ENCODE data around the gene FHL3.
A peak's percentile ranks its signal among the peaks of the same experiment; 100 is the strongest.

FHL3 gene

DNA sequence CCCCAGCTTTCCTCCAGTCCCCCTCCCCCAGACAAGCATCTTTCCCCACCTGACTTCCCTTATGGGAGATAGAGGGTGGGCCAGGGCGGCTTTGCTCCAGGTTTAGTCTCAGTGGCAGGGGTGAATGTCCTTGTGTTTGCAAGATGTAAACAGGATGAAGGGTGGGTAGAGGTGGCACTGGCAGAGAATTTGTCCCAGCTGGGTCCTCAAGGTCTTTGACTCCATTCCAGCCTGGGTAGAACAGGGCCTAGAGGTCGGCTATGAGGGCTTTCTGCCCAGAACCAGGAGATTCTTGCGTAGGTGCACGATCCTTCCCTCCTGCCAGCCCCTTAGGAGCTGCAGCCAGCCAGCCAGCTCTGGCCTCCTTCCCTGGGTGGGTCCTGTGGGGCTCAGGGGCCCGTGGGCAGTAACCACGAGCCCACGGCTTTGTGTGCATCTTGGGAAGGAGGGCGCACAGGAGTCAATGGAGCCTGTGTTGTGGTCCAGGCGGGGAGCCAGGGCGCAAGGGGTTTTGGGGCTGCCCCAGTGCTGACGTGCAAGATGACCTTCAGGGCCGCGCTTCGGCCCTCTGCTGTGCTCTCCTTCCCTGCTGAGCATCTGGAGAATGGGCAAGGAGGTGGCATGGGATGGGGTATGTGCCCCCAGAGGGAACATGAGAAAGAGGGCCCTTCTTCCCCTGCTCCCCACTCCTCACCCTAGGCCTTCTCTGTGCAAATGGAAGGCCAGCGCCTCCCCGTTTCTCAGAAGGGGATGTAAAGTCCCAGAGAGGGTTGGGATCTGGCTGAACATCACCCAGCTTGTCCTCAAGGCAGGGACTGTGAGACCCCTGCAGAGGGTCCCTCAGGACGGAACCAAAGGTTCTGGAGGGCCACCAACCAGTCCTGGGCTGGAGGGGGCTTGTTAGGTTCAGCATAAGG lies 25.5 kb upstream of the FHL3 start:
- Histone ChIP-seq H3K27ac (no peak overlapping the region), H3K4me3 (no peak overlapping the region)
- no peak for TF ChIP-seq CTCF (IDR thresholded peaks at IDR 0.05)
- no peak for DNase-seq (ENCODE audit: low spot score)

- TF ChIP-seq CTCF (IDR thresholded peaks at IDR 0.05) = no peak
- DNase-seq (ENCODE audit: low spot score) = no peak
- Histone ChIP-seq H3K27ac (peak overlapping the region in 1 of 2 donors; percentile 4), H3K4me3 (no peak overlapping the region)
Observed at GRCh38 chr1:38029685-38030511, 24.6 kb upstream of the FHL3 start.

DNA sequence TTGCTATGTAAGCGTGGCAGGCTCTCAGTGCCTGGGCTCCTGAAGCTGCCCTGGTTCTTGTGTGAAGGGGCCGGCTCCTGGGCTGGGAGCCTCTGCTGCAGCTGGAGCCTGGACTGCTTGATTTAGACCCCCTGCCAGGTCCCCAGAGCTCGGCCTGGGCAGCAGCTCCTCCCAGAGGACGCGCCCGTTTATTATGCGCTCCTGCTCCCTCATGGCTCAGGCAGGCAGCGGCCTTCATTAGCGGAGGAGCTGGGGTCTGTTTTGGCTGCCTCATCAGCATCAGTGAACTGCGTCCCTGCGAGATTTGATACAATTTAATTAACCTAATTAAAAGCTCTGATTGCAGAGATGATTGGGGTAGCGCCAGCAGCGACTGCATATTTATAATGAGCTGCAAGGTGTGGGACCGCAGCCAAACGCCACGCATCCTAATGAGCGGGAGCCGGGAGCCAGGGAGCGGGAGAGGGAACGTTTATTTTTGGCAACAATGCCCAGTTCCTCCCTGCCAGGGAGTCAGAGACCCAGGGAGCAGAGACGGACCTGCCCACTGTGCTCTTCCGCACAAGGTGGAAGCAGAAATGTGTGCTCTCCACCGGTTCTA lies 23.9 kb upstream of the FHL3 start:
- Histone ChIP-seq H3K4me3 (no peak overlapping the region), H3K27ac (no peak overlapping the region)
- no peak for DNase-seq (ENCODE audit: low spot score)
- no peak for TF ChIP-seq CTCF (IDR thresholded peaks at IDR 0.05)

DNA sequence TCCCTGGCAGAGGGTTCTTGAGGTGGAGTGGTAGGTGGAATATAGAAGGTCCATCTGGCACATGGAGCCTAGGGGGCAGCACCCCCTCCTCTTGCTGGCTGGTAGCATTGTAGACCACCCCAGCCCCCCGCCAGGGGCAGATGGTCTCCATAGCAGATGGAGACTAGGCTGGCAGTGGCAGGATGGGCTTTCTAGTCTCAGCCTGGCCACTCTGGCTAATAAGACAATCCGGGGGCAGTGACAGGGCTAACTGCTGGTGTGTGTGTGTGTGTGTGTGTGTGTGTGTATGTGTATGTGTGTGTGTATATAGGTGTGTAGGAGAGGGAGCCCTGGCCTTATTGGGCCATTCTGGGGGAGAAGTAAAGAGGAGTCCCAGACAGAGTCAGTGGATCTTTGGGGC lies 23.4 kb upstream of the FHL3 start:
- Histone ChIP-seq H3K27ac (no peak overlapping the region), H3K4me3 (no peak overlapping the region)
- no peak for TF ChIP-seq CTCF (IDR thresholded peaks at IDR 0.05)
- no peak for DNase-seq (ENCODE audit: low spot score)

- Histone ChIP-seq H3K27ac (no peak overlapping the region), H3K4me3 (no peak overlapping the region)
- no peak for TF ChIP-seq CTCF (IDR thresholded peaks at IDR 0.05)
- no peak for DNase-seq (ENCODE audit: low spot score)
Observed at GRCh38 chr1:38028105-38028591, 22.8 kb upstream of the FHL3 start.

DNA sequence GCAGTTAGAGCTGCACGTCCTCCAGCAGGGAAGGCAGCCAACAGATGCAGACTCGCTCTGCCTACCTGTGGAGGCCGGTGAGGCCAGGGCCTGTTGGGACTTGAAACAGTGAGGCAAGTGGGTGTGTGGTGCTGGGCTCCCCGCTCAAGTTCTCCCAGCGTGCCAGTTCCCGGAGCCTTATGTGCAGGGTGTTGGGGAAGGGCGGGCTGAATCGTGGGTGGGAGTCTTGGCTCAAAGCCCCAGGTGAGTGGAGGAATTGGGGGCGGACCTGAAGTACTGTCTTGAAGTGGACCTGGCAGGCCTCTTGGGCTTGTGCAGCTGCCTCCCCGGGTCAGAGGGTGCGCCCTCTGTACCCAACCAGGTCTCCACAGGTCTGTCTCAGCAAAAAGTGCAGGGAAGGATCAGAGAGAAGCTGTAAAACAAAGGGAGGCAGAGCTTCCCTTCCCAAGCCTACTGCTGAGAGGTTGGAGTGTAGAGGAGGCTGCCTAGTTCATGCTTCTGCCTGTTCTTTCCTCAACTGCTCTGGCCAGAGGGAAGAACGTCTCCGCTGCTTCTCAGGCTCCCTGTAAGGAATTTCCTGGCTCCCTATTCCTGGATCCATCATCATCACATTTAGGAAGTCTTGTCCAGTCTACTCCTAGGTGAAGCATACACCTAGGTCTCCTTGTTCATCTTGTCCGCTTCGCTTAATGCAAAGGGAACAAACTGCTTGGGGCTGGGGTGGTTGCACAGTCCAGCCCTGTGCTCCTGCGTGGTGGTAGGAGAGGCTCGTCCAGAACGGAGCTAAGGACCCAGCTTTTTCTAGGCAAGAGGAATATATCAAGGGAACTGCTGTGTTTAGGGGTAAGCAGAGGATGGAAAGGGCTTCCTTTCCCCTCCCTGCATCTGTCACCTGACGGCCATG lies 22.1 kb upstream of the FHL3 start:
- Histone ChIP-seq H3K27ac (no peak overlapping the region), H3K4me3 (no peak overlapping the region)
- TF ChIP-seq CTCF (IDR thresholded peaks at IDR 0.05) = no peak
- DNase-seq (ENCODE audit: low spot score) = no peak
